CD4-positive, alpha-beta T cell treated with Interleukin-2 at 100 ng/mL for 4 hours (primary cell): ENCODE results near the gene FOSB.
A peak's percentile ranks its signal among the peaks of the same experiment; 100 is the strongest.
"Not testable (repeated sequence)": the region's sequence is repeated elsewhere in the genome, so short reads cannot be mapped to it uniquely, and the experiment has no call there.

Experiments
- DNase-seq: peaks from one replicate; pipeline ENCODE4 v3.0.0-alpha.2; 2020; ENCODE audit warnings: low spot score

Gene FOSB

DNA sequence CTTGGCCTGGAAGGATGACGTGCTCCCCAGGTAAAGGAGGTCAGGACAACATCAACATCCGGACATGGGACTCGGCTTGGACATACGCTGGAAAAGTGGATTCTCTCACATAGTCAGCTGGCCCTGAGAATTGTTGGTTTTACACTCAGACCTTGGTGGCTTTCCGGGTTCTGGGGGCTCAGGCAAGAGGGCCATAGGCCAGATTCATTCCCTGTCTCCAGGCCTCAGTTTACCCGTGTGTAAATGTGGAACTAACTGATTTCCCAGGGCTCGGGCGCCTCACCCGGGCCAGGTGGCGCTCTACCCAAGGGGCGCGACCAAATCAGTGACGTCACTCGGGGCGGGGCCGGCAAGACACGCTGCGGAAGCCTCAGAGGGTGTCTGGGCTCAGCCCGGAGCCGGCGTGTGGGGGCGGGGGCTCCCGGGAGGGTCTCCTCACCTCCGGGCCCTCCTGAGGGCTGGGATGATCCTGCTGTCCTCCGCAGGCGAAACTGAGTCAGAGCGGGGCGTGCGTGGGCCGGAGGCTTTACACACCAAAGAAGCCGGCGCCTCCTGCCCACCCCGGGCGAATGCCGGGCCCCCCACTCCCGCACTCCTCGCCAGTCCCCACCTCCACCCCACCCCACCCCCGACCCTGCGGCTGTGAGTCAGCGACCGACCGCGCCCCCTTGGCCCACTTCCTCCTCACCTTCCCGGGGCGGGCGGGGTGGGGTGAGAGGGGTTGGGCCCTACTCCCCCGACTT is 38.6 kb downstream of the FOSB start:
- DNase-seq: peak; percentile 97

DNA sequence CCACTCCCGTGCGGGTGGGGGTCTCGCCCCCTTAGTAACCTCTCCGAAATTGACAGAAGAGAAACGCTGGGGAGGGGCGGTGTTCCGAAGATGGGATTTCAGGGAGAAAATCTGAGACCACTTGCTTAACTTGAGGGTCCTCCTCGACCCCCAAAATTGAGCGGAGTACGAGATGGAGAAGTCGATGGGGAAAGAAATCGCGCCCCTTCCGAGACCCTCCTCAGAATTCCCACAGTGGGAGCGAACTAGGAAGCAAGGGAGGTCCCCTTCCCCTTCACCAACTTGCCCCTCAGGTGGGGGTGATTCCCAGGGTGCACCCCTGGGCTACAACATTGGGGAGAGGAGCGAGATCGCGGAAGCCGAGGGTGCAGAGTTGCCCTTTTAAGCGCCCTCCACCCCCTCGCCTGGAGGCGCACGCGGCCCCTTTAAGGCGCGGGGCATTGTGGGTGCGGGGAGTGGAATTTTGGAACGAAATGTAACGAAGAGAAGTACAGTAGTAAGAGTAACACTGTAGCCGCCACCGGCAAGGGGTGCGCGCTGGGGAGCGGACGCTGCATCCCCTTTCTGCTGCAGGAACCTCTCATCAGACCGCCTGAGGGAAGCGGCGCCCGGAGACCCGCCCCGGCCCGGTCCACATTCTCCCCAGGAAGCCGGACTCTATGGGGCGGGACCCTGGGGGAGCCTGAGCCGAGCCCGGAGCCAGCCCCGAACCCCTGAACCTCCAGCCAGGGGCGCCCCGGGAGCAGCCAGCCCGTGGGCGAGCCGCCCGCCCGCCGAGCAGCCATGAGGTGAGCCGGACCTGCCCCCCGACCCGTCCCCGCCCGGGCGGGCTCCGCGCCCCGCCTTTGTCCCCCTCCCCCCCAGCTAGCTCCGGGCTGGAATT is 39.4 kb downstream of the FOSB start, which contains the start of gene VASP:
Gene VASP (plus strand): TSS at position 491 of the 883 bp plus-strand sequence. CDS start 293 bp downstream, at position 784.
- DNase-seq: peak; percentile 92

DNA sequence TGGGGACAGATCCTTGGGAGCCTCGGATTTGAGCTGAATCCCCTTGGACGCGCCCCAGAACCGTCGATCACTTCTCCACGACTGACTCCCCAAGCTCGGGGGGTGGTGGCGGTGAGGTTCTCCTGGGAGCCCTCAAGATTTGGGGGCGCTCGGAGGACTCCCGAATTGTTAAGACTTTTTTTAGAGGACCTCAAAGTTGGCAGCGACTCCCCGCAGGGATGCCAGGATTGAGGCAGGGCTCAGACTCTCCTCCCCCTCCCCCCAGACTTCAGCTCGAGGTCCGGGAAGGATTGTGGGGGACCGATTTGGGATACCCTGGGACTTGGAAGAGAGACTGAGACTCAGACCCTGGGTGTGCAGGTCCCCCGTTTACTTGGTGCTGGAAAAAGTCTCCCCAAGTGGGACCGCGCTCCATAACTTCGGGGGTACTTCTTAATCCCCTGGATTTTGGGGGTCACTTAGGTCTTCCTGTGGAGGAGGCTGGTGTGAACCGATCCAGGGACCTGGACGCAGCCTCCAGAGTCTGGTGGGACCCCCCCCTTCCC is 40.1 kb downstream of the FOSB start:
- no peak for DNase-seq

DNA sequence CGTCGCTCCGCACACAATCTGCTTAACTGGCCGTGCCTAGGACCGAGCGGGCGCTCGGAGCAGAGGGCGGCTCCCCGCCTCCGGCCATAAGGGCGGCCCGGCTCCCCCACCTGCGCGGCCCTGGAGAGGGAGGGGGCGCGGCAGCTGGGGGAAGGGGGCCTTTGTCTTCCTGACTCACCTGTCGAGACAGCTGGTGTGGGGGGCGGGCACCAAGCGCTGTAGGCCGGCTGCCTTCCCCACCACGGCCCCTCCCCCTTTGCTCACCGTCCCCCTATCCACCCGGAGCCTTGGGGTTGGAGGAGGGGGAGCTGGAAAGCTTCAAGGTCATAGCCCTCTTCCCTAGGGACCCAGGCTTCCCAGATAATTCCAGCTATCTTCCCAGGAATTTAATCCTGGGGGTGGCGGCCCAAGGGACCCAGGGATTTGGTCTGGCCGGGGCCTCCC is 40.6 kb downstream of the FOSB start:
- peak; percentile 36 for DNase-seq

DNA sequence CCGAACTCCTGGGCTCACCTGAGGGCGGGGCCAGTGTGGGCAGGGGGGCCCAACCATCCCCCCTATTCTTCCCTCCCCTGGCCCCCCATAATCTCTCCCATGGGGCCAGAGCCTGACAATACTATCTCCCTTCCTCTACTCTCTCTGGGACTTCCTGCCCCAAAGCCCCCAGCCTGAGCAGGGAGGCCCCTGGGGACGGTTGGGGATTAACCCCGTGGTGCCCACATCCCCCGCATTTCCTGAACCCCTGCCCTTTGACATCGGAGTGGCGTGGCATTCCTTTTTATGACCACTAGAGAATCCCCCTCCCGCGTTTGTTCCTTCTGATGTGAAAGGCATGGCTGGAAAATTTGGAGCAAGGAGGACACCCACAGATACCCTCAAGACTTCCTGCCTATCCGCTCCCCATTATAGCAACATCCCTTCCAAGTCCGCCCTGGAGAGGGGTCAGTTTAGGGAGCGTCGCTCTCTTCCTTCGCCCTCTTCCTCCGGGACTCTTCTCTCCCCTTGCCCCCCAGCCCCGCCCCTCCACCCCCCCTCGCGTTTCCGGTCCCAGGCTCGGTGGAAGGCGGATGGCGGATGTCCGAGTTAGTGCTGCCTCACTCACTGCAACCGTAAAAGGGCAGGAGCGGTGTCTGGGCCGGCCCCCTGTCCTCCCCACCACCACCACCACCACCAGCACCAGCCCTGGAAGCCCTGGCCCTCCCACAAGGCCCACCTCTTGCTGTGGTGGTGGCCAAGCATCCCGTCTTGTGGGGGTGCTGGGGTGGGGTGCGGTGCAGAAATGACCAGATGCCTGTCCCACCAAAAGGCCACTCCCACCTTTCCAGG is 41.3 kb downstream of the FOSB start:
- DNase-seq: peak; percentile 35

DNA sequence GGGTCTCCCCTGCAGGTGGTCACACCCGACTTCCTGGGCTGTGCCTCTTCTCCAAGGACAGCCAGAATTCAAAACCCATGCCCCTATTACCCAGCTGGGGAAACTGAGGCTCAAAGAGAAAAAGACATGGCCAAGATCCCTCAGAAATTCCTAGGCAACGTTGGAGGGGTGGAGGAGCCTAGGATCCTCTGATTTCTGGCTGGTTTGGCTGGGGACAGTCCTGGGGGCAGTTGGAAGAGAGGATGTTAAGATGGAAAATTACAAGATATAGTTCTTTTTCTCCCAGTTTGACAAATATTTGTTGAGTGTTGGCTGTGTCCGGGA is 41.9 kb downstream of the FOSB start:
- no peak for DNase-seq

DNA sequence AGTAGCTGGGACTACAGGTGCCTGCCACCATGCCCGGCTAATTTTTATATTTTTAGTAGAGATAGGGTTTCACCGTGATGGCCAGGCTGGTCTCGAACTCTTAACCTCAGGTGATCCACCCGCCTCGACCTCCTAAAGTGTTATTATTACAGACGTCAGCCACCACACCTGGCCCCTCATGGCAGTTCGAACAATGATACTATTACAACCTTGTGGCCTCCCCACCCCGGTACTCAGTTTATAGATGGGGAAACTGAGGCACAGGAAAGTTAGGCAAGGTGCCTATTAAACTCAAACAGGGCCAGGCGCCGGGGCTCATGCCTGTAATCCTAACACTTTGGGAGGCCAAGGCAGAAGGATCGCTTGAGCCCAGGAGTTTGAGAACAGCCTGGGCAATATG is 42.6 kb downstream of the FOSB start:
- not testable (repeated sequence) for DNase-seq

DNA sequence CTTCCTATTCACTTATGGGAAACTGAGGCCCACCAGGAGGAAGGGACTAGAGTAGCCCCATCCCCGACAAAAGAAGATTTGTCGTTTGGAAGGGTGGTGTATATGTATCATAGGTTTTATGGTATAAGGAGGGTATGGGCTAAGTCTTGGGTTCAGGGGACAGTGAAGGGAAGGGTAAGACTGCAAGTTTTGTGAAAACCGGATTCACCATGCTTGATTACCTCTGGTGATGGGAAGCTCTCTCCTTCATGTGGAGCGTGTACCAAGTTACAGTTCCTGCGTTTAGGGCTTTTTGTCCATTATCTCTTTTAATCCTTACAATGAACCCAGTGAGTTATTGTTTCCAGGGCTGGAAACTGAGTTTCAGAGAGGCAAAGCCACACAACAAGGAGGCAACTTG is 43.3 kb downstream of the FOSB start:
- DNase-seq: no peak

DNA sequence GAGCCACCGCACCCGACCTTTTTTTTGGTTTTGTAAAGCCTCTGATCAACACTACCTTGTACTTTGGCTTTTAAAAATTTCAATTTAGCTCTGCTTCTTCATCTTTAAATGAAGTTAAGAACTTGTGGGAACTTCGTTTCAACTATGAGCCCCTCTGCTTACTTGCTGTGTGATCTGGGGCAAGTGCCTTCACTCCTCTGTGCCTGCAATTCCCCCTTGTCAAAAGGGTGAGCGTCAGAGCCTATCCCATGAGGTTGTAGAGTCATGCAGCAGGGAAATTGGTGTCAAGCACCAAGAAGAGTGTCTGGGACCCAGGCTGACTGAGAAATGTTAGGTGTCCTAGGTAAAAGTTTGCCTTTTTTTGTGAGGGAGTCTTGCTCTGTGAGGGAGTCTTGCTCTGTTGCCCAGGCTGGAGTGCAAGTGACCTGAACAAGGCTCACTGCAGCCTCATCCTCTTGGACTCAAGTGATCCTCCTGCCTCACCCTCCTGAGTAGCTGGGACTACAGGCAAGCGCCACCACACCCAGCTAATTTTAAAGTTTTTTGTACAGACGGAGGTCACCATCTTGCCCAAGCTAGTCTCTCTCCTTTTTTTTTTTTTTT is 45.2 kb downstream of the FOSB start:
- DNase-seq: no peak

DNA sequence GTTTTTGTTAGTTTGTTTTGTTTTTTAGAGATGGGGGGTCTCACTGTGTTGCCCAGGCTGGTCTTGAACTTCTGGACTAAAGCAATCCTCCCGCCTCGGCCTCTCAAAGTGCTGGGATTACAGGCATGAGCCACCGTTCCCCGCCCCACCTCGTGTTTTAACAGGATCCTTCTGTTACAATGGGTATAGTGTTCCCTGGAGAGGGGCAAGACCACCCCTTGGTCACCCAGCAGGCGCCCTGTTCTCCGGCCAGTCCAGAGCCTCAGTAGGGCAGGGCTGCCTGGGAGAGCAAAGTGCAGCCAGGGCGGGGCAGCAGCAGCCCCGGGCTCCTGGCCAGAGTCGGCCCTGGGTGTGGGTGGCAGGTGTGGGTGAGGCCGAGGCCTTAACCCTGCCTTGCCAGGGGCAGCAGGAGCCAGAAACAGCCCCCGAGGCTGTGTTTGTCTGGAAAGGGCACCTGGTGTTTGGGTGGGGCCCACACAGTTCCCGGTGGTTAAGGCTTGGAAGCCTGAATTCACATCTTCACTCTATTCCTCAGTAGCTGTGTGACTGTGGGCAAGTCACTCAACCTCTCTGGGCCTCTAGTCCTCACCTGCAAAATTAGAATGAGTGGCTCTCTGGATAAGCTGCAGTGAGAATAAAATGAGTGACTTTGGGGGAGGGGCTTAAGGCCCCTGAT is 46.7 kb downstream of the FOSB start:
- no peak for DNase-seq

DNA sequence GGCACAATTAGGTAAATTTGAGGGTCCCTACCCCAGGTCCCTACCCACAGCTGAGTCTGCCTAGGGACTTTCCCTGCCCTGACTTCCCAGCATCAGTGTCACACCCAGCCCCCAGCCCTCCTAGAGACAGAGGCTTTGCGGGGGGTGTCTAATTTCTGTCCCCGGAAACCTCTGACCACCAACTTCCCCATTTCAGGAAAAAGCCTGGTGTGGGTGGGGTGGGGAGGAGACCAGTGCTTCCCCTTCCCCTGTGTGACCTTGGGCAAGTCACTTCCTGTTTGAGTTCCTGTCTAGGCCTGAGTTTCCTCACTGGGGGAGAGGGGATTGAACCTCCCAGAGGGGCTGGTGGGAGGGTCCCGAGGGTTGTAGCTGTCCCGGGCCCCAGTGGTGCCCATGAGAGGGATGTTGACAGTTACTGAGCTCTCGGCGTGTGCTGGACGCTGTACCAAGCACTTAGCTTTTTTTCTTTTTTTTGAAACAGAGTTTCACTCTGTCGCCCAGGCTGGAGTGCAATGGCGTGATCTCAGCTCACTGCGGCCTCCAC is 47.4 kb downstream of the FOSB start:
- DNase-seq: peak; percentile 42

DNA sequence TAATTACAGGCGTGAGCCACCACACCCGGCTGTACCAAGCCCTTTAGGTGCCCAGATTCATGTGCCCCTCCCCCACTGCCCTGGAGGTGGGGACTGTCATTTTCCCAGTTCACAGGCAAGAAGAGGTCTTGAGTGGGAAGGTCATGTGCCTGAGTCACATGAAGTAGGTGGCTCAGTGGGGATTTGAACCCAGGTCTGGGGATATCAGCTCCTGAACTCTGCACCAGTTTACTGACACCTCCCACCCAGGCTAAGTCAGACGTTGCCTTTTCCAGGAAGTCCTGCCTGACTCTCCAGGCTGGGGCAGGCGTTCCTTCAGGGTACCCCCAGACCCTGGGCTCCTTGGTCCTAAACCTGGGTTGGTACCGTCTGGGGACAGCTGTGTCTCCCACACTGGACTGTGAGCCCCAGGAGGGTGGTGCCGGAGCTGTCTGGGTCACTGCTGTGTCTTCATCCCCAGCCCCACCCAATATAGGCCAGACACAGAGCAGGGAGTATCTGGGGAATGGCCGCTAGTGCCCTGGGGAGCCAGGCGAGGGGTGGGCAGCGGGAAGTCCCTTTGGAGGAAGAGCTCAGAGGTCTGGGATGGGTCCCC is 48.1 kb downstream of the FOSB start:
- DNase-seq: no peak

DNA sequence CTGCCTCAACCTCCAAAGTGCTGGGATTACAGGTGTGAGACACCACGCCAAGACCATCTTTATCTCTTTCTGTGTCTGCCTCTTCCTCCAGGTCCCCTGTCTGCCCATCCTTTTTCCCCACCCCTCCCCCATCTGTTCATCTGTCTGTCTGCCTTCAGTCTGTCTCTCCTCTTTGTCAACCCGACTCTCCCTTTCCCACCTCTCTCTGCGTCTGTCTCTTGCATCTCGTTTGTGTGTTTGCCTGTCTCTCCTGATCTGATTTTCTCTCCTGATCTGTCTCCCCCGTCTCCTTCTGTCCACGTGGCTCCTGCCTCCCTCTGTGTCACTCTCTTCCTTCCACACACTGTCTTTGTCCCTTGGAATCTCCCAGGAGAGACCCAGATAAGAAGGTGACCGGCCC is 49.4 kb downstream of the FOSB start:
- no peak for DNase-seq

DNA sequence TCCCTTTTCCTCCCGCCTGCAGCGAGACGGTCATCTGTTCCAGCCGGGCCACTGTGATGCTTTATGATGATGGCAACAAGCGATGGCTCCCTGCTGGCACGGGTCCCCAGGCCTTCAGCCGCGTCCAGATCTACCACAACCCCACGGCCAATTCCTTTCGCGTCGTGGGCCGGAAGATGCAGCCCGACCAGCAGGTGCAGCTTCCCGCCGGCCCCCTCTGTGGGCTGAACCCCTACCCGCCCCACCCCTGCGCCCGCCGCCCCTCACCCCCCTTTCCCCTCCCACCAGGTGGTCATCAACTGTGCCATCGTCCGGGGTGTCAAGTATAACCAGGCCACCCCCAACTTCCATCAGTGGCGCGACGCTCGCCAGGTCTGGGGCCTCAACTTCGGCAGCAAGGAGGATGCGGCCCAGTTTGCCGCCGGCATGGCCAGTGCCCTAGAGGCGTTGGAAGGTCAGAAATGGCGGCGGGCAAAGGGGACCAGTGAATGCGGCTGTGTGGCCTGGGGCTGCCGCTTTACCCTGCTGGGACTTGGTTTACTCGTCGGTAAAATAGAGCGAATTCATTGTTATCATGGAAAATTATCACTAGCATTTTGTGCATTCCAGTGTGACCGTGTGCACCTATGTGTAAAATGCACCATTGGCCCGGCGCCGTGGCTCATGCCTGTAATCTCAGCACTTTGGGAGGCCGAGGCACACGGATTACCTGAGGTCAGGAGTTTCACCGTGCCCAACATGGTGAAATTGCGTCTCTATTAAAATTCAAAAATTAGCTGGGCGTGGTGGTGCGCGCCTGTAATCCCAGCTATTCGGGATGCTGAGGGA is 50.1 kb downstream of the FOSB start:
- DNase-seq: no peak

DNA sequence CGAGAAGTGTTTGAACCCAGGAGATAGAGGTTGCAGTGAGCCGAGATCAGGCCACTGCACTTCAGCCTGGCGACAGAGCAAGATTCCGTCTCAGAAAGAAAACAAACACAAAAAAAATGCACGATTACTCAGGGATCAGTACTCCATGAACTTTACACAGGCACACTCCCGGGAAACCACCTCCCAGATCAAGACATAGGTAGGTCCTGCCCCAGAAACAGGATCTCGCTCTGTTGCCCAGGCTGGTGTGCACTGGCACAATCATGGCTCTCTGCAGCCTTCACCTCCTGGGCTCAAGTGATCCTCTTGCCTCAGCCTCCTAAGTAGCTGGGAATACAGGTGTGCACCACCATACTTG is 50.7 kb downstream of the FOSB start:
- no peak for DNase-seq

DNA sequence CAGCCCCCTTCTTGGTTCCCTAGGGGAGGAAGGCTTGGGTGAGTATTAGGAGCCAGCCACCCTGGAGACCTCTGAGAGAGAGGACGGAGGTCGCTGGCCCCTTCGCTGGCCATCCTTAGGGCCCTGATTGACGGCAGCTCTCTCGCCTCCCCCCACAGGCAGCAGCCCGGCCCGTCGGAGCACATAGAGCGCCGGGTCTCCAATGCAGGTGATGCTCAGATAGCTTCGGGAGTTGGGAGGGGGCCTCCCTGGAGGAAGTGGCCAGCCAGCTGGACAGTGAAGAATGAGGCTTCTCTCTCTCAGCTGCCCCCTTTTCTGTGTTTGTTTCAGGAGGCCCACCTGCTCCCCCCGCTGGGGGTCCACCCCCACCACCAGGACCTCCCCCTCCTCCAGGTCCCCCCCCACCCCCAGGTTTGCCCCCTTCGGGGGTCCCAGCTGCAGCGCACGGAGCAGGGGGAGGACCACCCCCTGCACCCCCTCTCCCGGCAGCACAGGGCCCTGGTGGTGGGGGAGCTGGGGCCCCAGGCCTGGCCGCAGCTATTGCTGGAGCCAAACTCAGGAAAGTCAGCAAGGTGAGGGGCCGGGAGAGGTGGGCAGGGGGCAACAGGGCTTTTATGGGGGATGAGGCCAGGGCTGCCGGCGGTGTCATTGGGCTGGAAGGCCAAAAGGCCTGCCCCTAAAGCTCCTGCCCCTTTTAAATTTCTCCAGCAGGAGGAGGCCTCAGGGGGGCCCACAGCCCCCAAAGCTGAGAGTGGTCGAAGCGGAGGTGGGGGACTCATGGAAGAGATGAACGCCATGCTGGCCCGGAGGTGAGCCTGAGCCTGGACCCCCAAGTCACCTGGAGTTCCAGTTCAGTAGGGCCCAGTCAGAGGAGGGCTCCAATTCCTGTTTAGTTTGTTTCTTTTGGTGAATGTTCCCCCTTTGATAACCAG is 54.5 kb downstream of the FOSB start:
- DNase-seq: no peak

DNA sequence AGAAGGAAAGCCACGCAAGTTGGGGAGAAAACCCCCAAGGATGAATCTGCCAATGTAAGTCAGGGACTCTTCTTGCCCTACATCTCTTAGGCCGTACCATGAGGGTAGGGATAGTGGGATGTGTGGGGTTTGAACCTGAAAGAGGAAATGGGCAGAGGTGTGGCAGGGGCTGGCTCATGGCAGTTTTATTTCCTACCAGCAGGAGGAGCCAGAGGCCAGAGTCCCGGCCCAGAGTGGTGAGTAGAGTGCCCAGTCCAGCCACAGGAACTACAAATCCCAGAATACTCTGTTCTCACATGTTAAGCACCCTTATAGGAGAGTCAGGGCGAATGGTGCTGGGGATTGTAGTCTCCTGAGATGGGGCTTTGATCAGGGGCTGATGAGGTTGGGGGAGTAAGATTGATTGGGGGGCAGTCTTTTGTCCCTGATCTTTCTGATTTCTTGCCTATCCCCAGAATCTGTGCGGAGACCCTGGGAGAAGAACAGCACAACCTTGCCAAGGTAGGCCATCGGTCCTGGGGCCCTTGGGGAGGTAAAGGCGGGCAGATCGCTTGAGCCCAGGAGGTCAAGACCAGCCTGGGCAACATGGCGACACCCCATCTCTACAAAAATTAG is 56.0 kb downstream of the FOSB start:
- DNase-seq: peak; percentile 85

DNA sequence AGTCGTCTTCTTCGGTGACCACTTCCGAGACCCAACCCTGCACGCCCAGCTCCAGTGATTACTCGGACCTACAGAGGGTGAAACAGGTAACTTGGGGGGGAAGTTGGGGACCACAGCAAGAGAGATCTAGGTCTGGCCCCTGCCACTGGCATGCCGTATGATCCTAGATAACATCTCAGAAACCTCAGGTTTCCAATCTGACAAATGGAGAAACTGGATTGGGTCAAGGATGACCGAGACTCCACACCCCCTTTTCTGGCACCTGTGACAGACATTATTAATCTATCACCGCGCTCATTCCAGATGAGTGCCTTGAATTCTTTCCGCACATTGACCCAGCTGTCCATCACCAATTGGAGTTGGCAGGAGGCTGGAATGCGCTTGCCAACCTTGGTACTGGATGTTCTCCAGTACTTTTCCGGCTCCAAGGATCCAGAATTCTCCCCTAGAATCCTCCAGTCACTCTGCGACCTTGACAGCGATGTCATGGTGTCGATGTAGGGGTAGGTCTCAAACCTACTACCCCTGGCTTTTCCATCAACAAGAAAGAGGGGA is 56.9 kb downstream of the FOSB start:
- no peak for DNase-seq
